Astrocyte (in vitro differentiated cells and primary cell): ENCODE data around the gene MAST2. TPM values are rescaled to one million over a fixed set of nuclear protein-coding genes. Genes with fewer than 3 reads are reported as not detected.

Experiments used
- DNase-seq: peaks from one replicate; pipeline ENCODE4 v3.0.0-alpha.2; 2010; ENCODE audit warnings: low read depth
- FAIRE-seq: peaks from 2 replicates; lab custom pipeline; 2011; peaks lifted over from hg19 to GRCh38; lab: Jason Lieb, UNC
- H2AFZ ChIP-seq: 2 replicates; pipeline ENCODE4 v1.6.0; 2012; ENCODE audit warnings: low read depth, low read length, inconsistent platforms
- H3K27ac ChIP-seq: 2 replicates; pipeline ENCODE4 v1.5.1; 2011; ENCODE audit warnings: low read depth, low read length, inconsistent platforms
- H3K27me3 ChIP-seq: 2 replicates; pipeline ENCODE4 v1.6.0; 2011; ENCODE audit warnings: low read length, inconsistent platforms; ENCODE audit not compliant: insufficient read depth
- H3K36me3 ChIP-seq: 2 replicates; pipeline ENCODE4 v1.5.1; 2011; ENCODE audit warnings: low read length, inconsistent platforms; ENCODE audit not compliant: insufficient read depth
- H3K4me1 ChIP-seq: 2 replicates; pipeline ENCODE4 v1.5.1; 2011; ENCODE audit warnings: low read length, inconsistent platforms; ENCODE audit not compliant: insufficient read depth
- H3K4me2 ChIP-seq: 2 replicates; pipeline ENCODE4 v1.6.0; 2012; ENCODE audit warnings: low read length, inconsistent platforms
- H3K4me3 ChIP-seq: 2 replicates; pipeline ENCODE4 v1.5.1; 2011; ENCODE audit warnings: low read depth, mild to moderate bottlenecking, low read length, inconsistent platforms; ENCODE audit not compliant: insufficient read depth
- H3K79me2 ChIP-seq: 2 replicates; pipeline ENCODE4 v1.6.0; 2012; ENCODE audit warnings: mild to moderate bottlenecking, low read length, inconsistent platforms; ENCODE audit not compliant: insufficient read depth
- H3K9ac ChIP-seq: 2 replicates; pipeline ENCODE4 v1.6.0; 2012; ENCODE audit warnings: mild to moderate bottlenecking, low read length, inconsistent platforms
- H3K9me3 ChIP-seq: 2 replicates; pipeline ENCODE4 v1.5.1; 2012; ENCODE audit warnings: low read depth, mild to moderate bottlenecking, low read length, inconsistent platforms; ENCODE audit not compliant: insufficient read depth
- H4K20me1 ChIP-seq: 2 replicates; pipeline ENCODE4 v1.6.0; 2012; ENCODE audit warnings: low read length, inconsistent platforms; ENCODE audit not compliant: insufficient read depth
- H3K27ac Mint-ChIP-seq: one replicate; pipeline ENCODE4 v1.8.0; 2021; ENCODE audit warnings: mild to moderate bottlenecking, mixed read lengths; ENCODE audit not compliant: unreplicated experiment
- H3K27me3 Mint-ChIP-seq: one replicate; pipeline ENCODE4 v1.8.0; 2021; ENCODE audit warnings: low read depth, mixed read lengths; ENCODE audit not compliant: unreplicated experiment
- H3K36me3 Mint-ChIP-seq: one replicate; pipeline ENCODE4 v1.8.0; 2021; ENCODE audit warnings: low read depth, mixed read lengths; ENCODE audit not compliant: unreplicated experiment
- H3K4me1 Mint-ChIP-seq: one replicate; pipeline ENCODE4 v1.8.0; 2021; ENCODE audit warnings: low read depth, mixed read lengths; ENCODE audit not compliant: unreplicated experiment
- H3K4me3 Mint-ChIP-seq: one replicate; pipeline ENCODE4 v1.8.0; 2021; ENCODE audit warnings: mild to moderate bottlenecking, moderate library complexity, mixed read lengths; ENCODE audit not compliant: unreplicated experiment
- H3K9me3 Mint-ChIP-seq: one replicate; pipeline ENCODE4 v1.8.0; 2021; ENCODE audit warnings: mild to moderate bottlenecking, mixed read lengths; ENCODE audit not compliant: unreplicated experiment
- EZH2 ChIP-seq: IDR thresholded peaks from 2 replicates; pipeline ENCODE4 v1.6.1; 2012; ENCODE audit warnings: mild to moderate bottlenecking, low read length, inconsistent platforms; ENCODE audit not compliant: insufficient read depth
- total RNA-seq: library from RNA; stranded (reverse); gene quantifications from 2 replicates; pipeline ENCODE4 v1.2.1, GENCODE V29; 2021
- TF ChIP-seq, protein P1 (sequence below): IDR thresholded peaks from 2 replicates; pipeline ENCODE4 v1.5.1; 2011; ENCODE audit warnings: low read depth, mild to moderate bottlenecking, inconsistent platforms, low read length, moderate library complexity; ENCODE audit not compliant: insufficient read depth

Gene MAST2
- total RNA-seq, 1 donor from 2014 or later: 41.0 TPM

DNA sequence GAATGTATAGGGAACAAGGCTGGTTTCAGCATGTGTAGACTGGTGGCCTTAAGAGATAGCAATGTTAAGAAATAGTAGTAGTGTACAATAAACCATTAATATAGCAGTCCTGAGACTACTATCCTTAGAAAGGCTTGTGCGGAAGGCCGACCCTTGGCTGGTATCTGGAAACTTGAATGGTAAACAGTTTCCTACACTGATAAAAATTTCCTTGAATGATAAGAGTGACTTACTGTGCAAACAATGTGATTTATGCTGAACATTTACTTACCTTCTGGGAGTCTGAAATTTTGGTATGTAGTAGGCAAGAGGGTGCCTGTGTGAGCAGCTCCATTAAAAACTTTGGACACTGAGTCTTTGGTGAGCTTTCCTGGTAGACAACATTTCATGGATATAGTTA is 44.7 kb downstream of the MAST2 start:
- Histone ChIP-seq H3K36me3 (no peaks in the 10 kb centered on the region), H4K20me1 (peaks cover 7% of the 10 kb centered on the region), H3K4me1 (no peaks in the 10 kb centered on the region), H3K27me3 (no peaks in the 10 kb centered on the region), H3K4me2 (no peak overlapping the region), H3K9ac (no peak overlapping the region), H2AFZ (no peak overlapping the region), H3K79me2 (peaks cover 36% of the 10 kb centered on the region), H3K9me3 (no peaks in the 10 kb centered on the region), H3K4me3 (no peak overlapping the region), H3K27ac (no peak overlapping the region)
- no peak for FAIRE-seq
- DNase-seq: no peak
- TF ChIP-seq, protein P1, sequence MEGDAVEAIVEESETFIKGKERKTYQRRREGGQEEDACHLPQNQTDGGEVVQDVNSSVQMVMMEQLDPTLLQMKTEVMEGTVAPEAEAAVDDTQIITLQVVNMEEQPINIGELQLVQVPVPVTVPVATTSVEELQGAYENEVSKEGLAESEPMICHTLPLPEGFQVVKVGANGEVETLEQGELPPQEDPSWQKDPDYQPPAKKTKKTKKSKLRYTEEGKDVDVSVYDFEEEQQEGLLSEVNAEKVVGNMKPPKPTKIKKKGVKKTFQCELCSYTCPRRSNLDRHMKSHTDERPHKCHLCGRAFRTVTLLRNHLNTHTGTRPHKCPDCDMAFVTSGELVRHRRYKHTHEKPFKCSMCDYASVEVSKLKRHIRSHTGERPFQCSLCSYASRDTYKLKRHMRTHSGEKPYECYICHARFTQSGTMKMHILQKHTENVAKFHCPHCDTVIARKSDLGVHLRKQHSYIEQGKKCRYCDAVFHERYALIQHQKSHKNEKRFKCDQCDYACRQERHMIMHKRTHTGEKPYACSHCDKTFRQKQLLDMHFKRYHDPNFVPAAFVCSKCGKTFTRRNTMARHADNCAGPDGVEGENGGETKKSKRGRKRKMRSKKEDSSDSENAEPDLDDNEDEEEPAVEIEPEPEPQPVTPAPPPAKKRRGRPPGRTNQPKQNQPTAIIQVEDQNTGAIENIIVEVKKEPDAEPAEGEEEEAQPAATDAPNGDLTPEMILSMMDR: no peak
- TF ChIP-seq EZH2: no peak
- H3K9me3 Mint-ChIP-seq: peaks cover 5% of the 10 kb centered on the region
- H3K27ac Mint-ChIP-seq: no peak overlapping the region
- H3K27me3 Mint-ChIP-seq: no peaks in the 10 kb centered on the region
- H3K36me3 Mint-ChIP-seq: peaks cover 4% of the 10 kb centered on the region
- H3K4me1 Mint-ChIP-seq: peaks cover 12% of the 10 kb centered on the region
- no peak overlapping the region for H3K4me3 Mint-ChIP-seq

DNA sequence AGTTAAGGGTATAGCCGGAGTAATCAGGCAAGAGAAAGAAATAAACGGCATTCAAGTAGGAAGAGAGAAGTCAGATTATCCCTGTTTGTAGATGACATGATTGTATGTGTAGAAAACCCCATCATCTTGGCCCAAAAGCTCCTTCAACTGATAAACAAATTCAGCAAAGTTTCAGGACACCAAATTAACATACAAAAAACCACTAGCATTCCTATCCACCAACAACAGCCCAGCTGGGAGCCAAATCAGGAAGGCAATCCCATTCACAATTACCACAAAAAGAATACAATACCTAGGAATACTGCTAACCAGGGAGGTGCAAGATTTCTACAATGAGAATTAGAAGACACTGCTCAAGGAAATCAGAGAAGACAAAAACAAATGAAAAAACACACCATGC is 45.3 kb downstream of the MAST2 start:
- H3K36me3 ChIP-seq: no peaks in the 10 kb centered on the region
- peaks cover 7% of the 10 kb centered on the region for H4K20me1 ChIP-seq
- H3K27ac Mint-ChIP-seq: no peak overlapping the region
- no peak overlapping the region for H3K9ac ChIP-seq
- peaks cover 9% of the 10 kb centered on the region for H3K4me1 Mint-ChIP-seq
- peaks cover 38% of the 10 kb centered on the region for H3K79me2 ChIP-seq
- no peak overlapping the region for H3K27ac ChIP-seq
- no peaks in the 10 kb centered on the region for H3K27me3 ChIP-seq
- H2AFZ ChIP-seq: no peak overlapping the region
- H3K4me1 ChIP-seq: no peaks in the 10 kb centered on the region
- H3K9me3 Mint-ChIP-seq: peaks cover 5% of the 10 kb centered on the region
- H3K27me3 Mint-ChIP-seq: no peaks in the 10 kb centered on the region
- FAIRE-seq: peak; percentile 49
- DNase-seq: peak; percentile 45
- no peak for TF ChIP-seq EZH2
- TF ChIP-seq, protein P1: no peak
- no peak overlapping the region for H3K4me3 Mint-ChIP-seq
- H3K4me3 ChIP-seq: no peak overlapping the region
- no peak overlapping the region for H3K4me2 ChIP-seq
- H3K9me3 ChIP-seq: no peaks in the 10 kb centered on the region
- H3K36me3 Mint-ChIP-seq: peaks cover 4% of the 10 kb centered on the region

DNA sequence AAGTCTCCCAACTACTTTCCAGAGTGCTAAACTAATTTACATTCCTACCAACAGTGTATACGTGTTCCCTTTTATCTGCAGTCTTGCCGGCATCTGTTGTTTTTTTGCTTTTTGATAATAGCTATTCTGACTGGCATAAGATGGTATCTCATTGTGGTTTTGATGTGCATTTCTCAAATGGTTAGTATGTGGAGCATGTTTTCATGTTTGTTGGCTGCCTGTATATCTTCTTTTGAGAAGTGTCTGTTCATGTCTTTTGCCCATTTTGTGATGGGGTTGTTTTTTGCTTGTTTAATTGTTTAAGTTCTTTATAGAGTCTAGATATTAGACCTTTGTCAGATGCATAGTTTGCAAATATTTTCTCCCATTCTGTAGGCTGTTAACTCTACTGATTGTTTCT is 46.6 kb downstream of the MAST2 start:
- FAIRE-seq: no peak
- peaks cover 40% of the 10 kb centered on the region for H3K79me2 ChIP-seq

More for the DNA sequence above, 46.6 kb downstream of the MAST2 start:
- no peaks in the 10 kb centered on the region for H3K9me3 ChIP-seq
- H3K36me3 ChIP-seq: no peaks in the 10 kb centered on the region
- no peak for TF ChIP-seq EZH2
- TF ChIP-seq, protein P1: no peak
- H3K9me3 Mint-ChIP-seq: peaks cover 5% of the 10 kb centered on the region
- no peak overlapping the region for H3K4me3 ChIP-seq
- H3K4me1 ChIP-seq: no peaks in the 10 kb centered on the region
- H3K36me3 Mint-ChIP-seq: peaks cover 4% of the 10 kb centered on the region
- H3K27me3 Mint-ChIP-seq: no peaks in the 10 kb centered on the region
- H4K20me1 ChIP-seq: peaks cover 12% of the 10 kb centered on the region
- H3K27ac Mint-ChIP-seq: no peak overlapping the region
- H3K27ac ChIP-seq: no peak overlapping the region
- H3K4me3 Mint-ChIP-seq: no peak overlapping the region
- DNase-seq: no peak
- no peak overlapping the region for H3K9ac ChIP-seq
- peaks cover 9% of the 10 kb centered on the region for H3K4me1 Mint-ChIP-seq
- H3K4me2 ChIP-seq: no peak overlapping the region
- H3K27me3 ChIP-seq: no peaks in the 10 kb centered on the region
- H2AFZ ChIP-seq: no peak overlapping the region
